ENCODE results near the gene ABCA3.

ABCA3 gene

GRCh38 chr16:2235234-2235651 is 105.3 kb downstream of the ABCA3 start:
- no peak for DNase-seq (ENCODE audit: low read depth in 3 of 3)

- no peak for DNase-seq (ENCODE audit: low read depth in 3 of 3)
Measured at GRCh38 chr16:2234813-2235170, 105.7 kb downstream of the ABCA3 start.

- no peak for DNase-seq (ENCODE audit: low read depth in 3 of 3)
Measured at GRCh38 chr16:2233872-2234812, 106.4 kb downstream of the ABCA3 start.

- DNase-seq (ENCODE audit: low read depth in 3 of 3), result no peak
Measured at GRCh38 chr16:2233046-2233775, 107.3 kb downstream of the ABCA3 start.

GRCh38 chr16:2232094-2232990 is 108.2 kb downstream of the ABCA3 start:
- no peak for DNase-seq (ENCODE audit: low read depth in 3 of 3)

GRCh38 chr16:2231016-2231931 is 109.3 kb downstream of the ABCA3 start:
- DNase-seq (ENCODE audit: low read depth in 3 of 3), result no peak

GRCh38 chr16:2230376-2230775 is 110.2 kb downstream of the ABCA3 start:
- no peak for DNase-seq (ENCODE audit: low read depth in 3 of 3)

GRCh38 chr16:2229632-2230250 is 110.8 kb downstream of the ABCA3 start:
- no peak for DNase-seq (ENCODE audit: low read depth in 3 of 3)

GRCh38 chr16:2229091-2229490 is 111.4 kb downstream of the ABCA3 start:
- no peak for DNase-seq (ENCODE audit: low read depth in 3 of 3)

- no peak for DNase-seq (ENCODE audit: low read depth in 3 of 3)
Measured at GRCh38 chr16:2228161-2228824, 112.2 kb downstream of the ABCA3 start.

- DNase-seq (ENCODE audit: low read depth in 3 of 3), result no peak
Measured at GRCh38 chr16:2226918-2227317, 113.6 kb downstream of the ABCA3 start.

- DNase-seq (ENCODE audit: low read depth in 3 of 3), result no peak
Measured at GRCh38 chr16:2226245-2226793, 114.2 kb downstream of the ABCA3 start.

Data from stimulated activated CD4-positive, alpha-beta T cell treated with anti-CD3 and anti-CD28 coated beads, TNF-alpha, amount 100 ng/mL, for 48 hours (primary cell).